ENCODE measurements around the gene TMPRSS5.

TMPRSS5 gene

DNA sequence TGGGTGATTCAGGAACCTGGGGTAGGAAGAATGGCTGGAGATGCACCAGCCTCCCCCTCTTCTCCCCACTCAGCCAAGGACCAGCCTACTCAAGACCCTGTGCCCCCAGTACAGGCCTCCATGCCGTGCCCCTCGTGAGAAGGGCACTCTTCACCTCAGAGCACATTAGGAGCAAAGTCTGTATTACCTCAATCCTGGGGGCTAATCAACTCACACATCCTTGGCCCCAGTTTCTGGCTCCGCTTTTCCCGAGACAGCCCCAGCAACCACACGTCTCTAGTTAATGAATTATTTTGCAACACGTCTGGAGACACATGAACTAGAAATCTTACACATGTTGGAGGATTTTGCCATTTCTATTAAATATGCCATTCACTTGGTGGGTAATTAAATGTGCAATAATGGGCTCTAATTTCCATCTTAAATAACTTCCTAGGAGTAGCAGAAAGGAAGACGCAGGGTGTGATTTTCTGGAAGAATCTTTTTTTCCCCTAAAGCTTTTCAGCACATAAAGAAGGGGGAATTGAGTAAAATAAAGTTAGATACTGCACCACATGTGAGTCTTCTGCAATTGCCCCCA, 63.0 kb downstream of the TMPRSS5 start:
- H3K4me3 ChIP-seq (ENCODE audit: low read depth, low read length), result no peak overlapping the region
- DNase-seq (ENCODE audit: low read depth), result no peak

DNA sequence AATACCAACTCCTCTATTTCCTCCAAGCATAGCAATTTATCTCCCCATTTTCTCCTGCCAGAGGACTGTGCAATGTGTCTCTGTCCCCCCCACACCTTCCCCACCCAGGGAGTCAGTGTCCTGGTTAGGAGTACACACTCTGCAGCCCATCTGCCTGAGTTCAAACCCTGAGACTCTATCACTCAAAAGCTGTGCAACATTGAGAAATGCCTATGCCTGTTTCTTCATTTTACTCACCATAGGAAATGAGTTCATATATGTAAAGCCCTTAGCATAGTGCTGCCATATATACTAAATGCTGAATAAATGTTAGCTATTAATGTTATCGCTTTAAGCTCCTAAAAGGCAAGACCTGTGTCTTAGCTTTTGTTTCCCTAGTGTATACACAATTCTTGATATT, 64.0 kb downstream of the TMPRSS5 start:
- no peak for DNase-seq (ENCODE audit: low read depth)
- H3K4me3 ChIP-seq (ENCODE audit: low read depth, low read length), result no peak overlapping the region

DNA sequence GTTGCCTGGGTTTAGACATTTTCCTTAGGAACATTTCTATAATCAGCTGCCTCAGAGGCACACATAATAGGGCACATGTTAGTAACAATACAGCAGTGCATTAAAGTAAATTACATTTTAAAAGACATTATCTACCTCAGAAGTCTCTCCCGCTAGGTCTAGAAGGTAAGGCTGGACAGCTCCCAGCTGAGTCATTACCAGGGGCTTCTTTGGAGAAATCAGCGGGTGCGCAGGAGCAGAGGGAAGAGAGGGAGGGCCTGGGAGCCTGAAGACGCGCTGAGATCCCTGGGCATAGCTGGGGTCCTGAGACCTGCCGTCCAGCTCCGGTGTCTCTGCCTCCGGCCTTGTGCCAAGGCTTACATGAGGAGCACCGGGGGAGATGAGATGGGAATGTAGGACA, 67.7 kb downstream of the TMPRSS5 start:
- no peak for DNase-seq (ENCODE audit: low read depth)
- no peak overlapping the region for H3K4me3 ChIP-seq (ENCODE audit: low read depth, low read length)

DNA sequence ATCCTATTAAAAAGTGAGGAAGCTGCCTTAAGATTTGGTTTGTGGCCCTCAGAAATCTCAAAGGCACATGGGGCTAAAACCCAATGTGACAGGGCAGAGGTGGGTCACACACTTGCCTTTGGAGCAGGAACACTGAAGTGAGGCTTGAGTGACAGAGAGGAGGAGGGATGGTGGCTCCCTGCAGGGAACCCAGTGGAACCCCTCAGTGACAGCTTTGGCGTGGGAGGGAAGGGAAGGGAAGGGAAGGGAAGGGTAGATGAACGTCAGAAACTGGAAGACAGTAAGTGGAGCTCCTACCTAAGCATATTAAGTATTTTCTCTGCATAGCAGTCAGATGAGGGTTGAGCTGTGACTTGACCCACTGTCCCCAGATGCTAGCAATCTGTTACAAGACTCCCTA, 68.5 kb downstream of the TMPRSS5 start:
- no peak overlapping the region for H3K4me3 ChIP-seq (ENCODE audit: low read depth, low read length)
- DNase-seq (ENCODE audit: low read depth), result no peak

All from skeletal muscle cell (primary cell).